Progenitor cell of endocrine pancreas (in vitro differentiated cells): ENCODE measurements around the gene FANCC. TPM values are rescaled to one million over a fixed set of nuclear protein-coding genes. Genes with fewer than 3 reads are reported as not detected.

Experiments used
- DNase-seq: peaks from one replicate; pipeline ENCODE4 v3.0.0; 2021; ENCODE audit warnings: low spot score; ENCODE audit not compliant: unreplicated experiment
- H3K27ac Mint-ChIP-seq: 2 replicates; pipeline ENCODE4 v1.8.0; 2021; ENCODE audit warnings: mild to moderate bottlenecking, moderate library complexity, mixed read lengths
- H3K27me3 Mint-ChIP-seq: 2 replicates; pipeline ENCODE4 v1.8.0; 2021; ENCODE audit warnings: mixed read lengths
- H3K36me3 Mint-ChIP-seq: 2 replicates; pipeline ENCODE4 v1.8.0; 2022; ENCODE audit warnings: mixed read lengths; ENCODE audit not compliant: insufficient read depth
- H3K4me1 Mint-ChIP-seq: 2 replicates; pipeline ENCODE4 v1.8.0; 2021; ENCODE audit warnings: low read depth, mixed read lengths
- H3K4me3 Mint-ChIP-seq: 2 replicates; pipeline ENCODE4 v1.8.0; 2021; ENCODE audit warnings: low read depth, mild to moderate bottlenecking, moderate library complexity, mixed read lengths
- H3K9me3 Mint-ChIP-seq: 2 replicates; pipeline ENCODE4 v1.8.0; 2021; ENCODE audit warnings: low read depth, mixed read lengths
- total RNA-seq: library from RNA; stranded (reverse); gene quantifications from 2 replicates; pipeline ENCODE4 v1.2.1, GENCODE V29; 2021
- TF ChIP-seq, protein P1 (sequence below): fragments of 200-600 bp; sonication (generic); IDR thresholded peaks from one replicate; pipeline ENCODE4 v1.5.0; 2021; ENCODE audit warnings: antibody characterized with exemption, mild to moderate bottlenecking; ENCODE audit not compliant: unreplicated experiment

The FANCC gene
- total RNA-seq, 1 donor from 2014 or later: 28.9 TPM

DNA sequence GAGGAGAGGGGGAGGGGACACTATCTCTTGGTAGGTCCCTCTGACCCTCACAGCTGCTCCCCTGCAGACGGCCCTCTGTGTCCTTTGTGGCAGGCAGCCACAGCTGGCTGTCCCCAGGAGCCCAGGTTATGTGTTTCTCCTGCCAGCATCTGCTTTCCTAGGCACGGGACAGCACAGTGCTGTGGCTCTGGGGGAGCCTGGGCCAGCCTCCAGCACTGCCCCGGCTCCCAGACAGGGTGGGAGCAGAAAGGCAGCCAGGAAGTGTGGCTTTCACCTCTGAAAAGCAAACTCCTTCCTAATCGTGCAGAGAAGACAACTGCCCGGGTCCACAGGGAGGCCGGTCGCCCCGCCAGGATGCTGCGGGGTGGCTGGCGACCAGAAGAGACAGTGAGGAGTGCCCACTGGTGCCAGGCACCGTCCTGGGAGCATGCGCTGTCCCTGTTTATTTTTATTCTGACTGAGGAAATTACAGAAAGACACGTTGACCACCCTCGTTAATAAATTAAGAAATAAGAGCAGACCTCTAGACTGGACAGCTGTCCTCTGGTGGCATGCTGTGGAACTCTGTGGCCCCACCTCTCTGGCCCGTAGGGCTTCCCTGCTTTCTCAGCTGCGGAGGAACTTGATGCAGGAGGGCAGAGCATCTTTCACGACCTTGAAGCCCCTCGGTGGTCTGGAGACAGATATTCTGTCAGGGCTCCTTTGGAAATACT is 240.3 kb downstream of the FANCC start:
- TF ChIP-seq, protein P1, sequence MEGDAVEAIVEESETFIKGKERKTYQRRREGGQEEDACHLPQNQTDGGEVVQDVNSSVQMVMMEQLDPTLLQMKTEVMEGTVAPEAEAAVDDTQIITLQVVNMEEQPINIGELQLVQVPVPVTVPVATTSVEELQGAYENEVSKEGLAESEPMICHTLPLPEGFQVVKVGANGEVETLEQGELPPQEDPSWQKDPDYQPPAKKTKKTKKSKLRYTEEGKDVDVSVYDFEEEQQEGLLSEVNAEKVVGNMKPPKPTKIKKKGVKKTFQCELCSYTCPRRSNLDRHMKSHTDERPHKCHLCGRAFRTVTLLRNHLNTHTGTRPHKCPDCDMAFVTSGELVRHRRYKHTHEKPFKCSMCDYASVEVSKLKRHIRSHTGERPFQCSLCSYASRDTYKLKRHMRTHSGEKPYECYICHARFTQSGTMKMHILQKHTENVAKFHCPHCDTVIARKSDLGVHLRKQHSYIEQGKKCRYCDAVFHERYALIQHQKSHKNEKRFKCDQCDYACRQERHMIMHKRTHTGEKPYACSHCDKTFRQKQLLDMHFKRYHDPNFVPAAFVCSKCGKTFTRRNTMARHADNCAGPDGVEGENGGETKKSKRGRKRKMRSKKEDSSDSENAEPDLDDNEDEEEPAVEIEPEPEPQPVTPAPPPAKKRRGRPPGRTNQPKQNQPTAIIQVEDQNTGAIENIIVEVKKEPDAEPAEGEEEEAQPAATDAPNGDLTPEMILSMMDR: no peak
- Mint-ChIP-seq H3K27ac (peak overlapping the region; percentile 87), H3K4me3 (no peak overlapping the region), H3K27me3 (no peaks in the 10 kb centered on the region), H3K4me1 (peaks cover 32% of the 10 kb centered on the region), H3K9me3 (no peaks in the 10 kb centered on the region), H3K36me3 (peaks cover 11% of the 10 kb centered on the region)
- DNase-seq: no peak

DNA sequence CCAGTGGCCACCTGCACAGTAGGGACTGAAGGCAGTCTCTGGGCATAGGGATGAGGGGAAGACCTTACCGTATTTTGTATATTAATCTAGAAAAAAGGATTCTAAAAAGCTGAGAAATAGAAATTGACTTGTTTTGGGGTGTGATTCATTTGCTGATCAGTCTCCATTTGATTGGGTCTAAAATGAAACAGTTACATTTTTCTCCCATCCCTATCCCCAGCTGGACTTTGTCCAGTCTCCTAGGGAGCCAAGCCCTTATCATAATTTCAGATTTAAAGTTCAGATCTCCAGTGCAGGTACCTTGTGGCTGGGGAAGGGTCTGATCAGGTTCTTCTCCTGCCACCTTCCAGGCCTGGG is 240.8 kb downstream of the FANCC start:
- no peak for DNase-seq
- Mint-ChIP-seq H3K27me3 (no peaks in the 10 kb centered on the region), H3K4me3 (no peak overlapping the region), H3K9me3 (no peaks in the 10 kb centered on the region), H3K36me3 (peaks cover 8% of the 10 kb centered on the region), H3K27ac (no peak overlapping the region), H3K4me1 (peaks cover 32% of the 10 kb centered on the region)
- TF ChIP-seq, protein P1: no peak

DNA sequence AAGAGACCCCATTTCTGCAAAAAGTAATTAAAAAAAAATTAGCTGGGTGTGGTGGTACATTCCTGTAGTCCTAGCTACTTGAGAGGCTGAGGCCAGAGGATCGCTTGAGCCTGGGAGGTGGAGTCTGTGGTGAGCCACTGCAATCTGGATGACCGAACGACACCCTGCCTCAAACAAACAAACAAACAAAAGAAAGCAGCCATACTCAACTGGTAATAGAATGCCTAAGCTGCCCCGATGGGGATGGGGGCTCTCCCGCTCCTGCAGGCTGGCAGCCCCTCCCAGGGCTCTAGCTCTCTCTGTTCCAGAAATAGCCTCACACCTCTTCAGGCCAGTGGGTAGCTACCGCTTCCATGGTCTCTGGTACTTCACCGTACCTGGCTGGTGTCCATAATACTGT is 241.8 kb downstream of the FANCC start:
- H3K36me3 Mint-ChIP-seq: peaks cover 7% of the 10 kb centered on the region
- peaks cover 32% of the 10 kb centered on the region for H3K4me1 Mint-ChIP-seq
- H3K27me3 Mint-ChIP-seq: no peaks in the 10 kb centered on the region
- DNase-seq: no peak
- no peak overlapping the region for H3K27ac Mint-ChIP-seq
- TF ChIP-seq, protein P1: no peak
- no peaks in the 10 kb centered on the region for H3K9me3 Mint-ChIP-seq
- H3K4me3 Mint-ChIP-seq: no peak overlapping the region

DNA sequence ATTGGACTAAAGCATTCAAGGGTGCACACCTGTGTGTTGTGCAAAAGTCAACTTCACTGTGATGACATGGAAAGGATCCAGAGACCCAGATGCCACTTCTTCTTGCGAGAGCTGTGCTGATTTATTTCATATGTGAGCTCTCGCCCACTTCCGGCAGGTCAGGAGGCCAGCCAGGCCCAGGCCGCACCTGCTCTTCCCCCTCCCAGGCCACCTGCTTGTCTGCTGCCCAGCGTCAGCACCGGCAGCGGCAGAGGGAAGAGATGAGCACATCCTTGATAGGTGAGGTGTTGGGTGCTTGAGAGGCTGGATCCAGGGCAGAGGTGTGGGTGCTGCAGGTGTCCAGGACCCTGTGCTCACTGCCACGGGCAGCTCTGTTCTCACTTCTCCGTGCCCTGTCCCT is 242.9 kb downstream of the FANCC start:
- Mint-ChIP-seq H3K27ac (peak overlapping the region; percentile 27), H3K4me3 (no peak overlapping the region)
- no peak for DNase-seq

DNA sequence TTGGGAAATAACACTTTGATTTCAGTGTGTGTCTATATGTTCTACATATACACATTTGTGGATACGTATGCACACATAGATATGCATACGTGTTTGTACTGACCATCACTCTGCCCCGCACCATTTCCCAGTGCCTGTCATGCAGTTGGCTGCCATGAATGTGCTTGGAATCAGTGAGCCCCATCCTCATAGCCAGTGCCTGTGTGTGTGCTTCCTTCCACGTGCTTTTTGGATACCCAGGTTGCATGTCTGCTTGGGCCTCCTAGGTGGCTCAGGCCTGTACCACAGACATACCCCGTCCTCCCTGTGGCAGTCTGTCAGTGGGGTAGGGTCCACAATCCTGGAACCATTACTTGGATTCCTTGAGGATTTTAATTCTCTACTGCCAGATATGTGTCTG is 243.6 kb downstream of the FANCC start:
- Mint-ChIP-seq H3K27ac (no peak overlapping the region), H3K36me3 (peaks cover 3% of the 10 kb centered on the region), H3K4me3 (no peak overlapping the region), H3K4me1 (peaks cover 31% of the 10 kb centered on the region), H3K9me3 (no peaks in the 10 kb centered on the region), H3K27me3 (no peaks in the 10 kb centered on the region)
- no peak for DNase-seq
- TF ChIP-seq, protein P1: no peak

More for the DNA sequence above, 242.9 kb downstream of the FANCC start:
- TF ChIP-seq, protein P1: no peak
- Mint-ChIP-seq H3K36me3 (peaks cover 3% of the 10 kb centered on the region), H3K27me3 (no peaks in the 10 kb centered on the region), H3K9me3 (no peaks in the 10 kb centered on the region), H3K4me1 (peaks cover 31% of the 10 kb centered on the region)
